ENCODE results near the gene SRGAP3.
A peak's percentile ranks its signal among the peaks of the same experiment; 100 is the strongest.

SRGAP3 gene

GRCh38 chr3:9161811-9162210 is 87.6 kb downstream of the SRGAP3 start:
- Histone ChIP-seq H3K4me1 (ENCODE audit: insufficient read depth, low read length, poor library complexity, severe bottlenecking) (peaks cover 26% of the 10 kb centered on the region), H3K9ac (ENCODE audit: low read depth, low read length, poor library complexity, severe bottlenecking) (no peak overlapping the region), H3K79me2 (ENCODE audit: insufficient read depth, low read length) (peaks cover 20% of the 10 kb centered on the region), H2AFZ (ENCODE audit: low read length) (no peak overlapping the region), H3K36me3 (ENCODE audit: insufficient read depth, low read length) (no peaks in the 10 kb centered on the region), H3K9me2 (replicated peaks; ENCODE audit: low read depth, low read length) (no peaks in the 10 kb centered on the region), H4K20me1 (ENCODE audit: insufficient read depth, low read length, poor library complexity, severe bottlenecking) (no peaks in the 10 kb centered on the region), H3K4me3 (ENCODE audit: low read length, poor library complexity, severe bottlenecking) (no peak overlapping the region), H3K9me3 (ENCODE audit: insufficient read depth, low read depth, low read length) (no peaks in the 10 kb centered on the region), H3K27me3 (ENCODE audit: insufficient read depth, low read length, poor library complexity, severe bottlenecking) (no peaks in the 10 kb centered on the region), H3K4me2 (ENCODE audit: low read depth, low read length, poor library complexity, severe bottlenecking) (peak overlapping the region; percentile 23), H3F3A (ENCODE audit: low read depth) (no peaks in the 10 kb centered on the region)
- TF ChIP-seq CTCF (conservative IDR thresholded peaks at IDR 0.05; ENCODE audit: low read length) = no peak
- no peak for TF ChIP-seq EZH2phosphoT487 (IDR thresholded peaks at IDR 0.05; ENCODE audit: borderline replicate concordance)

- Histone ChIP-seq H3K9ac (ENCODE audit: low read depth, low read length, poor library complexity, severe bottlenecking) (no peak overlapping the region), H3K9me3 (ENCODE audit: insufficient read depth, low read depth, low read length) (no peaks in the 10 kb centered on the region), H3K36me3 (ENCODE audit: insufficient read depth, low read length) (no peaks in the 10 kb centered on the region), H3K9me2 (replicated peaks; ENCODE audit: low read depth, low read length) (no peaks in the 10 kb centered on the region), H3K4me2 (ENCODE audit: low read depth, low read length, poor library complexity, severe bottlenecking) (no peak overlapping the region), H4K20me1 (ENCODE audit: insufficient read depth, low read length, poor library complexity, severe bottlenecking) (no peaks in the 10 kb centered on the region), H3K4me3 (ENCODE audit: low read length, poor library complexity, severe bottlenecking) (no peak overlapping the region), H3K4me1 (ENCODE audit: insufficient read depth, low read length, poor library complexity, severe bottlenecking) (peaks cover 26% of the 10 kb centered on the region), H3K27me3 (ENCODE audit: insufficient read depth, low read length, poor library complexity, severe bottlenecking) (no peaks in the 10 kb centered on the region), H2AFZ (ENCODE audit: low read length) (no peak overlapping the region), H3F3A (ENCODE audit: low read depth) (no peaks in the 10 kb centered on the region), H3K79me2 (ENCODE audit: insufficient read depth, low read length) (peaks cover 24% of the 10 kb centered on the region)
- TF ChIP-seq CTCF (conservative IDR thresholded peaks at IDR 0.05; ENCODE audit: low read length) = no peak
- TF ChIP-seq EZH2phosphoT487 (IDR thresholded peaks at IDR 0.05; ENCODE audit: borderline replicate concordance) = no peak
Measured at GRCh38 chr3:9161298-9161697, 88.1 kb downstream of the SRGAP3 start.

GRCh38 chr3:9158865-9159630 is 90.4 kb downstream of the SRGAP3 start:
- Histone ChIP-seq H3F3A (ENCODE audit: low read depth) (0 out of 2 replicates have a peak, but pooled peaks cover 3% of the 10 kb centered on the region), H3K79me2 (ENCODE audit: insufficient read depth, low read length) (peaks cover 19% of the 10 kb centered on the region), H3K9me3 (ENCODE audit: insufficient read depth, low read depth, low read length) (no peaks in the 10 kb centered on the region), H3K27me3 (ENCODE audit: insufficient read depth, low read length, poor library complexity, severe bottlenecking) (no peaks in the 10 kb centered on the region), H3K4me1 (ENCODE audit: insufficient read depth, low read length, poor library complexity, severe bottlenecking) (peaks cover 26% of the 10 kb centered on the region), H3K36me3 (ENCODE audit: insufficient read depth, low read length) (no peaks in the 10 kb centered on the region), H3K9me2 (replicated peaks; ENCODE audit: low read depth, low read length) (no peaks in the 10 kb centered on the region), H3K4me2 (ENCODE audit: low read depth, low read length, poor library complexity, severe bottlenecking) (no peak overlapping the region), H2AFZ (ENCODE audit: low read length) (no peak overlapping the region), H3K4me3 (ENCODE audit: low read length, poor library complexity, severe bottlenecking) (no peak overlapping the region), H3K9ac (ENCODE audit: low read depth, low read length, poor library complexity, severe bottlenecking) (no peak overlapping the region), H4K20me1 (ENCODE audit: insufficient read depth, low read length, poor library complexity, severe bottlenecking) (no peaks in the 10 kb centered on the region)
- TF ChIP-seq CTCF (conservative IDR thresholded peaks at IDR 0.05; ENCODE audit: low read length) (no peak), EZH2phosphoT487 (IDR thresholded peaks at IDR 0.05; ENCODE audit: borderline replicate concordance) (no peak)

Data from Loucy (cell line).